K562 (cell line): ENCODE results near the gene SYNE1. TPM values are rescaled to one million over a fixed set of nuclear protein-coding genes. Genes with fewer than 3 reads are reported as not detected.

ENCODE experiments used
- ATAC-seq: fragments of 200-7000 bp; cut with Tn5 transposase; 3 replicates; pipeline ENCODE4 v1.9.1; 2020; ENCODE audit warnings: moderate library complexity
- BruUV-seq: library from RNA; stranded (reverse); fragments of 400-500 nt; replicated peaks from 2 replicates; lab custom pipeline; 2021; lab: Mats Ljungman, UMichigan
- CTCF ChIA-PET: fragments of 300-600 bp; formaldehyde crosslinking; extraction: SDS; loops from one replicate; lab custom pipeline; 2021; ENCODE audit warnings: low intra/inter-chr PET ratio; lab: Yijun Ruan, JAX
- POLR2A ChIA-PET: fragments of 300-600, 350-650 bp; sonication (Branson Sonifier 250); formaldehyde crosslinking; extraction: SDS; loops from one replicate; lab custom pipeline; 2021; ENCODE audit warnings: antibody characterized with exemption, inconsistent platforms; lab: Yijun Ruan, JAX
- DNase-seq, 4 experiments: peaks; one replicate each; pipeline versions ENCODE4 v3.0.0 to v3.0.0-alpha.2; 2011 to 2018; ENCODE audit warnings: low spot score in 3 of 4, mixed read lengths in 3 of 4; ENCODE audit errors: extremely low read depth in 1 of 4
- FAIRE-seq: peaks from 2 replicates; lab custom pipeline; 2011; peaks lifted over from hg19 to GRCh38; lab: Jason Lieb, UNC
- H2AFZ ChIP-seq: 2 replicates; pipeline ENCODE4 v1.6.0; 2011; ENCODE audit warnings: low read depth, low read length, control low read depth, inconsistent platforms
- H3K27ac ChIP-seq: fragments of 200-600 bp; 3 replicates; pipeline ENCODE4 v1.8.0; 2011; ENCODE audit warnings: low read depth, mild to moderate bottlenecking, control low read depth, inconsistent platforms, low read length, moderate library complexity, mixed read lengths; ENCODE audit errors: extremely low read depth
- H3K27me3 ChIP-seq, 2 experiments: fragments of 300-600 bp in 1 of 2; 2 replicates in 1 of 2; 3 replicates in 1 of 2; pipeline versions ENCODE4 v1.6.0 to v1.8.0; 2011; ENCODE audit warnings: inconsistent platforms in 2 of 2, low read length in 2 of 2, mild to moderate bottlenecking in 1 of 2, mixed read lengths in 1 of 2, moderate library complexity in 1 of 2; ENCODE audit not compliant: control insufficient read depth in 2 of 2, insufficient read depth in 2 of 2
- H3K36me3 ChIP-seq: fragments of 300-600 bp; 3 replicates; pipeline ENCODE4 v1.8.0; 2011; ENCODE audit warnings: mild to moderate bottlenecking, low read length, inconsistent platforms; ENCODE audit not compliant: control insufficient read depth, insufficient read depth
- H3K4me1 ChIP-seq, 2 experiments: fragments of 200-600 bp in 1 of 2; replicated peaks in 1 of 2; 2 replicates in 1 of 2; 3 replicates in 1 of 2; pipeline versions ENCODE4 v1.5.1 to v1.8.0; 2011; ENCODE audit warnings: inconsistent platforms in 2 of 2, low read length in 2 of 2, mild to moderate bottlenecking in 1 of 2, mixed read lengths in 1 of 2, moderate library complexity in 1 of 2; ENCODE audit not compliant: control insufficient read depth in 2 of 2, insufficient read depth in 2 of 2
- H3K4me2 ChIP-seq: 2 replicates; pipeline ENCODE4 v1.6.1; 2011; ENCODE audit warnings: low read length, control low read depth, inconsistent platforms, mixed read lengths; ENCODE audit not compliant: insufficient read depth
- H3K4me3 ChIP-seq: fragments of 200-600 bp; sonication (generic), shearing (Covaris generic); 2 replicates; pipeline ENCODE4 v1.5.1; 2016; ENCODE audit warnings: control low read depth, inconsistent platforms
- H3K79me2 ChIP-seq: fragments of 200-600 bp; 3 replicates; pipeline ENCODE4 v1.8.0; 2011; ENCODE audit warnings: low read length, inconsistent platforms; ENCODE audit not compliant: control insufficient read depth, insufficient read depth
- H3K9ac ChIP-seq, 2 experiments: 2 replicates each; pipeline versions ENCODE4 v1.6.0 to v1.6.1; 2011; ENCODE audit warnings: low read depth in 2 of 2, low read length in 2 of 2, control low read depth in 1 of 2, inconsistent platforms in 1 of 2, mild to moderate bottlenecking in 1 of 2, mixed read lengths in 1 of 2; ENCODE audit not compliant: insufficient read depth in 1 of 2
- H3K9me1 ChIP-seq: one replicate; pipeline ENCODE4 v1.6.0; 2011; ENCODE audit warnings: inconsistent platforms, mild to moderate bottlenecking, low read length, moderate library complexity; ENCODE audit not compliant: control insufficient read depth, insufficient read depth
- H3K9me3 ChIP-seq: replicated peaks from 2 replicates; pipeline ENCODE4 v1.5.1; 2011; ENCODE audit warnings: low read depth, low read length, inconsistent platforms; ENCODE audit not compliant: control insufficient read depth, insufficient read depth
- H4K20me1 ChIP-seq: replicated peaks from 2 replicates; pipeline ENCODE4 v1.6.1; 2011; ENCODE audit warnings: low read length, inconsistent platforms, mixed read lengths; ENCODE audit not compliant: control insufficient read depth, insufficient read depth
- ELF1 ChIP-seq: fragments of 200-800 bp; sonication (Bioruptor generic); IDR thresholded peaks from 2 replicates; pipeline ENCODE4 v1.6.1; 2016; ENCODE audit warnings: missing genetic modification characterization, missing compliant biosample characterization
- HDAC2 ChIP-seq: fragments of 450-650 bp; IDR thresholded peaks from 2 replicates; pipeline ENCODE4 v1.6.1; 2016; ENCODE audit warnings: mild to moderate bottlenecking
- NR2C2 ChIP-seq, 2 experiments: fragments of 200-800 bp in 1 of 2; sonication (Bioruptor generic) in 1 of 2; sonication (generic) in 1 of 2; formaldehyde crosslinking in 1 of 2; IDR thresholded peaks; 2 replicates each; pipeline versions ENCODE4 v1.6.1 to v1.8.0; 2016 to 2022; ENCODE audit warnings: mild to moderate bottlenecking in 1 of 2, missing compliant biosample characterization in 1 of 2, missing genetic modification characterization in 1 of 2, missing genetic modification reagents in 1 of 2
- SRF ChIP-seq, 2 experiments: fragments of 250-450, 450-650 bp in 1 of 2; sonication (Bioruptor Pico) in 1 of 2; sonication (generic) in 1 of 2; formaldehyde crosslinking; IDR thresholded peaks; 2 replicates each; pipeline versions ENCODE4 v1.5.0 to v1.5.1; 2020 to 2022; ENCODE audit warnings: mild to moderate bottlenecking in 1 of 2, missing genetic modification reagents in 1 of 2
- ZNF121 ChIP-seq: sonication (generic); formaldehyde crosslinking; conservative IDR thresholded peaks from 2 replicates; pipeline ENCODE4 v1.8.0; 2022; ENCODE audit warnings: missing genetic modification reagents
- WGBS: fragments of 100-300 bp; shearing (Covaris generic); methylation state at CpG from one replicate; pipeline ENCODE4 v1.1.6; 2016; ENCODE audit warnings: low coverage, mixed read lengths; ENCODE audit not compliant: insufficient coverage; ENCODE audit errors: missing lambda C conversion rate; 5-methylcytosine and 5-hydroxymethylcytosine counted together
- in situ Hi-C: fragments of 300-500 bp; cut with MboI; formaldehyde crosslinking; loops from 4 replicates; pipeline ENCODE4 v1.15.0; 2018; ENCODE audit warnings: inconsistent platforms, mixed read lengths
- intact Hi-C: fragments of 100-400 bp; cut with micrococcal nuclease; formaldehyde crosslinking; loops from 2 replicates; pipeline ENCODE4 v1.14.2; 2022
- polyA plus RNA-seq, 8 experiments: library from polyadenylated mRNA; depleted of rRNA in 4 of 8; stranded (reverse) in 5 of 8; unstranded in 3 of 8; fragments of >200 nt; fragmentation: Nextera tagmentation in 2 of 8; fragmentation: Illumina TruSeq in 1 of 8; extraction: Ambion mirVana in 2 of 8; extraction: Trizol in 1 of 8; gene quantifications; 2 replicates each; pipeline versions ENCODE4 v1.2.1 to v1.2.3, GENCODE V29; 2011 to 2014; ENCODE audit warnings: inconsistent platforms in 1 of 8, missing spikeins in 1 of 8
- total RNA-seq, 7 experiments: library from RNA; depleted of rRNA in 6 of 7; stranded (reverse); fragments of >200 nt in 6 of 7; fragmentation: Illumina TruSeq in 2 of 7; extraction: Trizol in 2 of 7; gene quantifications; 2 replicates each; pipeline versions ENCODE4 v1.2.1 to v1.2.3, GENCODE V29; 2011 to 2021; ENCODE audit warnings: low replicate concordance in 1 of 7
- TF ChIP-seq, protein P1 (sequence below): fragments of 450-650 bp; formaldehyde crosslinking; IDR thresholded peaks from 2 replicates; pipeline ENCODE4 v1.4.0; 2022; ENCODE audit warnings: missing genetic modification characterization
- TF ChIP-seq, protein P2 (sequence below): fragments of 450-650 bp; IDR thresholded peaks from one replicate; pipeline ENCODE4 v1.6.1; 2018; ENCODE audit warnings: mild to moderate bottlenecking, moderate library complexity; ENCODE audit not compliant: partially characterized antibody

SYNE1 gene
- total and polyA plus RNA-seq, 9 of the 15 experiments (the other 6 are each of a cell fraction or from before 2014, with no cell fraction given): under 0.01 to 0.42 (median 0.08) TPM; not detected in 1

DNA sequence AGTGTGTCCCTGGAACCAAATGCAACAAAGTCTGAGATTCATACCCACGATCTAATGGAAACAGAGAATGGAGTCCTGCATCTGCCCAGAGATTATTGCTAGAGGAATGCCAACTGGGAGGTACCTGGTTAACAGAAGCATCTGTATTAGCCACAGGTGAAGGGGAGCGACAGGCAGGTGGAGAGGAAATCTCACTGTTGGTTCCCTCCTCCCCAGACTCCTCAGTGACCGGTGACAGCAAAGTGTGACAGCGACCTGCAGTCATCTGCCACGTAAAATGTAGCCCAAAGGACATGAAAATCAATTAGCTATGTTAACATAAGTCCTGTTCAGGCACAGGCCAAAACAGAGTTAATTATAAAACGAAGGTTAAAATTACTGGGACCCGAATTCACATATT is 336.6 kb downstream of the SYNE1 start:
- Histone ChIP-seq H3K27ac (no peak overlapping the region), H4K20me1 (no peaks in the 10 kb centered on the region), H3K9me1 (no peaks in the 10 kb centered on the region), H3K27me3 (no peaks in the 10 kb centered on the region), H3K9ac (no peak overlapping the region), H2AFZ (no peak overlapping the region), H3K4me1 (peaks cover 0 to 8% of the 10 kb centered on the region in 2 experiments; a peak in 2 of 5 replicates), H3K79me2 (no peaks in the 10 kb centered on the region), H3K9me3 (no peaks in the 10 kb centered on the region), H3K4me3 (no peak overlapping the region), H3K36me3 (no peaks in the 10 kb centered on the region), H3K4me2 (no peak overlapping the region)
- intact Hi-C loops (no loop called here), in situ Hi-C loops (no loop called here)
- WGBS: 0% methylated on average over 7 of the region's 7 CpGs
- POLR2A ChIA-PET: interaction anchor here (1.0 kb wide), 1 partner anchor 9 kb away, joined by 4 read pairs; no protein-coding TSS in a partner anchor
- no peak for ATAC-seq
- CTCF ChIA-PET: no interaction called here
- FAIRE-seq: no peak
- TF ChIP-seq HDAC2: no peak
- no peak for TF ChIP-seq ZNF121 (CRISPR knock-in tag)
- TF ChIP-seq, protein P1, sequence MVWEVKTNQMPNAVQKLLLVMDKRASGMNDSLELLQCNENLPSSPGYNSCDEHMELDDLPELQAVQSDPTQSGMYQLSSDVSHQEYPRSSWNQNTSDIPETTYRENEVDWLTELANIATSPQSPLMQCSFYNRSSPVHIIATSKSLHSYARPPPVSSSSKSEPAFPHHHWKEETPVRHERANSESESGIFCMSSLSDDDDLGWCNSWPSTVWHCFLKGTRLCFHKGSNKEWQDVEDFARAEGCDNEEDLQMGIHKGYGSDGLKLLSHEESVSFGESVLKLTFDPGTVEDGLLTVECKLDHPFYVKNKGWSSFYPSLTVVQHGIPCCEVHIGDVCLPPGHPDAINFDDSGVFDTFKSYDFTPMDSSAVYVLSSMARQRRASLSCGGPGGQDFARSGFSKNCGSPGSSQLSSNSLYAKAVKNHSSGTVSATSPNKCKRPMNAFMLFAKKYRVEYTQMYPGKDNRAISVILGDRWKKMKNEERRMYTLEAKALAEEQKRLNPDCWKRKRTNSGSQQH (CRISPR knock-in tag): no peak
- no peak for TF ChIP-seq SRF (CRISPR knock-in tag; IDR thresholded peaks at IDR 0.05)
- TF ChIP-seq ELF1: no peak
- TF ChIP-seq, protein P2, sequence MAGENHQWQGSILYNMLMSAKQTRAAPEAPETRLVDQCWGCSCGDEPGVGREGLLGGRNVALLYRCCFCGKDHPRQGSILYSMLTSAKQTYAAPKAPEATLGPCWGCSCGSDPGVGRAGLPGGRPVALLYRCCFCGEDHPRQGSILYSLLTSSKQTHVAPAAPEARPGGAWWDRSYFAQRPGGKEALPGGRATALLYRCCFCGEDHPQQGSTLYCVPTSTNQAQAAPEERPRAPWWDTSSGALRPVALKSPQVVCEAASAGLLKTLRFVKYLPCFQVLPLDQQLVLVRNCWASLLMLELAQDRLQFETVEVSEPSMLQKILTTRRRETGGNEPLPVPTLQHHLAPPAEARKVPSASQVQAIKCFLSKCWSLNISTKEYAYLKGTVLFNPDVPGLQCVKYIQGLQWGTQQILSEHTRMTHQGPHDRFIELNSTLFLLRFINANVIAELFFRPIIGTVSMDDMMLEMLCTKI: no peak
- TF ChIP-seq NR2C2 (CRISPR knock-in tag; IDR thresholded peaks at IDR 0.05): no peak
- no peak for TF ChIP-seq NR2C2 (tag; IDR thresholded peaks at IDR 0.05)
- BruUV-seq: no TSS peak
- no peak for DNase-seq
